OCI-M2 (cell line): ENCODE data around the gene PIANP.
"Not testable (repeated sequence)": the region's sequence is repeated elsewhere in the genome, so short reads cannot be mapped to it uniquely, and the experiment has no call there.

Experiments used
- DNase-seq: peaks from one replicate; lab custom pipeline; 2025; ENCODE audit not compliant: unreplicated experiment; lab: John Stamatoyannopoulos, UW

PIANP gene

GRCh38 chr12:6708351-6708750 lies 7.7 kb upstream of the PIANP start:
- not testable (repeated sequence) for DNase-seq

GRCh38 chr12:6703631-6704030 lies 3.0 kb upstream of the PIANP start:
- DNase-seq, result no peak

- no peak for DNase-seq
Measured at GRCh38 chr12:6701078-6701768, 608 bp upstream of the PIANP start.

GRCh38 chr12:6699989-6700645 lies 498 bp downstream of the PIANP start:
- no peak for DNase-seq

- no peak for DNase-seq
Measured at GRCh38 chr12:6699259-6699988, 1.2 kb downstream of the PIANP start.

GRCh38 chr12:6698352-6699046 lies 2.1 kb downstream of the PIANP start:
- no peak for DNase-seq

GRCh38 chr12:6697584-6698351 lies 2.8 kb downstream of the PIANP start:
- DNase-seq, result no peak

- DNase-seq, result no peak
Measured at GRCh38 chr12:6696690-6697583, 3.7 kb downstream of the PIANP start.

GRCh38 chr12:6695313-6696045 lies 5.1 kb downstream of the PIANP start:
- no peak for DNase-seq

- no peak for DNase-seq
Measured at GRCh38 chr12:6694701-6695100, 5.9 kb downstream of the PIANP start.

- DNase-seq, result no peak
Measured at GRCh38 chr12:6693832-6694355, 6.7 kb downstream of the PIANP start.

GRCh38 chr12:6692888-6693287 lies 7.7 kb downstream of the PIANP start:
- DNase-seq, result no peak

- no peak for DNase-seq
Measured at GRCh38 chr12:6691473-6691872, 9.1 kb downstream of the PIANP start.

GRCh38 chr12:6688999-6689882 lies 11.4 kb downstream of the PIANP start, which contains the start of gene ZNF384:
Gene ZNF384 (minus strand): TSS chr12:6689375. CDS start chr12:6679520, 9,855 bp downstream.
- peak; percentile 61 for DNase-seq

GRCh38 chr12:6688543-6688998 lies 12.0 kb downstream of the PIANP start:
- no peak for DNase-seq

GRCh38 chr12:6685814-6686213 lies 14.8 kb downstream of the PIANP start:
- no peak for DNase-seq

- no peak for DNase-seq
Measured at GRCh38 chr12:6684609-6685008, 16.0 kb downstream of the PIANP start.

- DNase-seq, result no peak
Measured at GRCh38 chr12:6676962-6677361, 23.7 kb downstream of the PIANP start.
